Measurements from ENCODE around the gene HRAS.

GRCh38 chr11:492427-493226 lies 42.7 kb downstream of the HRAS start:
- TF ChIP-seq CTCF (conservative IDR thresholded peaks at IDR 0.05; ENCODE audit: low read length) (no peak), EZH2phosphoT487 (IDR thresholded peaks at IDR 0.05; ENCODE audit: borderline replicate concordance) (no peak)
